ENCODE data around the gene LIPM.
"Not testable (repeated sequence)": the region's sequence is repeated elsewhere in the genome, so short reads cannot be mapped to it uniquely, and the experiment has no call there.

DNA sequence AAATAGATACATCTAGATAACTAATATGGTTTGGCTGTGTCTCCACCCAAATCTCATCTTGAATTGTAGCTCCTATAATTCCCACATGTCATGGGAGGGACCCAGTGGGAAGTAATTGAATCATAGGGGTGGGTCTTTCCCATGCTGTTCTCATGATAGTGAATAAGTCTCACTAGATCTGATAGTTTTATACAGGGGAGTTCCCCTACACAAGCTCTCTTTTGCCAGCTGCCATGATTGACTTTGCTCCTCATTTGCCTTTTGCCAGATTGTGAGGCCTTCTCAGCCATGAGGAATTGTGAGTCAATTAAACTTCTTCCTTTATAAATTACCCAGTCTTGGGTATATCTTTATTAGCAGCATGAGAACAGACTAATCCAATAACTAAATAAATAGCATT lies 35.1 kb downstream of the LIPM start:
- TF ChIP-seq POLR2A (IDR thresholded peaks at IDR 0.05; ENCODE audit: low read length); EP300 (IDR thresholded peaks at IDR 0.05); MYC (IDR thresholded peaks at IDR 0.05; ENCODE audit: borderline replicate concordance, low read length); SMC3 (IDR thresholded peaks at IDR 0.05); ESRRA (IDR thresholded peaks at IDR 0.05; ENCODE audit: borderline replicate concordance, low read length); JUNB (IDR thresholded peaks at IDR 0.05): not testable (repeated sequence)
- TF ChIP-seq, protein P1, sequence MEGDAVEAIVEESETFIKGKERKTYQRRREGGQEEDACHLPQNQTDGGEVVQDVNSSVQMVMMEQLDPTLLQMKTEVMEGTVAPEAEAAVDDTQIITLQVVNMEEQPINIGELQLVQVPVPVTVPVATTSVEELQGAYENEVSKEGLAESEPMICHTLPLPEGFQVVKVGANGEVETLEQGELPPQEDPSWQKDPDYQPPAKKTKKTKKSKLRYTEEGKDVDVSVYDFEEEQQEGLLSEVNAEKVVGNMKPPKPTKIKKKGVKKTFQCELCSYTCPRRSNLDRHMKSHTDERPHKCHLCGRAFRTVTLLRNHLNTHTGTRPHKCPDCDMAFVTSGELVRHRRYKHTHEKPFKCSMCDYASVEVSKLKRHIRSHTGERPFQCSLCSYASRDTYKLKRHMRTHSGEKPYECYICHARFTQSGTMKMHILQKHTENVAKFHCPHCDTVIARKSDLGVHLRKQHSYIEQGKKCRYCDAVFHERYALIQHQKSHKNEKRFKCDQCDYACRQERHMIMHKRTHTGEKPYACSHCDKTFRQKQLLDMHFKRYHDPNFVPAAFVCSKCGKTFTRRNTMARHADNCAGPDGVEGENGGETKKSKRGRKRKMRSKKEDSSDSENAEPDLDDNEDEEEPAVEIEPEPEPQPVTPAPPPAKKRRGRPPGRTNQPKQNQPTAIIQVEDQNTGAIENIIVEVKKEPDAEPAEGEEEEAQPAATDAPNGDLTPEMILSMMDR (IDR thresholded peaks at IDR 0.05) = not testable (repeated sequence)
- TF ChIP-seq, protein P2, sequence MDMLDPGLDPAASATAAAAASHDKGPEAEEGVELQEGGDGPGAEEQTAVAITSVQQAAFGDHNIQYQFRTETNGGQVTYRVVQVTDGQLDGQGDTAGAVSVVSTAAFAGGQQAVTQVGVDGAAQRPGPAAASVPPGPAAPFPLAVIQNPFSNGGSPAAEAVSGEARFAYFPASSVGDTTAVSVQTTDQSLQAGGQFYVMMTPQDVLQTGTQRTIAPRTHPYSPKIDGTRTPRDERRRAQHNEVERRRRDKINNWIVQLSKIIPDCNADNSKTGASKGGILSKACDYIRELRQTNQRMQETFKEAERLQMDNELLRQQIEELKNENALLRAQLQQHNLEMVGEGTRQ (IDR thresholded peaks at IDR 0.05) = not testable (repeated sequence)
